Osteocyte (in vitro differentiated cells): Measurements from ENCODE around the gene CCDC150. TPM values are rescaled to one million over a fixed set of nuclear protein-coding genes. Genes with fewer than 3 reads are reported as not detected.

ENCODE experiments used
- DNase-seq: peaks from one replicate; pipeline ENCODE4 v3.0.0; 2021; ENCODE audit warnings: mixed read lengths; ENCODE audit not compliant: unreplicated experiment; ENCODE audit errors: extremely low spot score
- H3K27ac Mint-ChIP-seq: one replicate; pipeline ENCODE4 v1.8.0; 2021; ENCODE audit warnings: mild to moderate bottlenecking, mixed read lengths; ENCODE audit not compliant: unreplicated experiment
- H3K27me3 Mint-ChIP-seq: one replicate; pipeline ENCODE4 v1.8.0; 2021; ENCODE audit warnings: mixed read lengths; ENCODE audit not compliant: unreplicated experiment
- H3K36me3 Mint-ChIP-seq: one replicate; pipeline ENCODE4 v1.8.0; 2021; ENCODE audit warnings: mixed read lengths; ENCODE audit not compliant: unreplicated experiment
- H3K4me1 Mint-ChIP-seq: one replicate; pipeline ENCODE4 v1.8.0; 2021; ENCODE audit warnings: mixed read lengths; ENCODE audit not compliant: unreplicated experiment
- H3K4me3 Mint-ChIP-seq: one replicate; pipeline ENCODE4 v1.8.0; 2021; ENCODE audit warnings: mild to moderate bottlenecking, moderate library complexity, mixed read lengths; ENCODE audit not compliant: unreplicated experiment
- H3K9me3 Mint-ChIP-seq: one replicate; pipeline ENCODE4 v1.8.0; 2021; ENCODE audit warnings: mixed read lengths; ENCODE audit not compliant: unreplicated experiment
- long read RNA-seq: library from polyadenylated mRNA; unstranded; transcript quantifications from one replicate; pipeline ENCODE4 v2.0.0, GENCODE V29; 2021
- total RNA-seq: library from RNA; stranded (reverse); gene quantifications from 2 replicates; pipeline ENCODE4 v1.2.1, GENCODE V29; 2021
- TF ChIP-seq, protein P1 (sequence below): fragments of 200-600 bp; sonication (generic); IDR thresholded peaks from 2 replicates; pipeline ENCODE4 v1.5.0; 2021; ENCODE audit warnings: antibody characterized with exemption, mild to moderate bottlenecking, moderate library complexity

CCDC150 gene
- 6.1 and 7.1 TPM in 2 replicates for total RNA-seq
- long read RNA-seq, partial matches to known transcripts = 4 of 15 reads
- long read RNA-seq, other reads (novel, unspliced or antisense) = 11 of 15 reads

DNA sequence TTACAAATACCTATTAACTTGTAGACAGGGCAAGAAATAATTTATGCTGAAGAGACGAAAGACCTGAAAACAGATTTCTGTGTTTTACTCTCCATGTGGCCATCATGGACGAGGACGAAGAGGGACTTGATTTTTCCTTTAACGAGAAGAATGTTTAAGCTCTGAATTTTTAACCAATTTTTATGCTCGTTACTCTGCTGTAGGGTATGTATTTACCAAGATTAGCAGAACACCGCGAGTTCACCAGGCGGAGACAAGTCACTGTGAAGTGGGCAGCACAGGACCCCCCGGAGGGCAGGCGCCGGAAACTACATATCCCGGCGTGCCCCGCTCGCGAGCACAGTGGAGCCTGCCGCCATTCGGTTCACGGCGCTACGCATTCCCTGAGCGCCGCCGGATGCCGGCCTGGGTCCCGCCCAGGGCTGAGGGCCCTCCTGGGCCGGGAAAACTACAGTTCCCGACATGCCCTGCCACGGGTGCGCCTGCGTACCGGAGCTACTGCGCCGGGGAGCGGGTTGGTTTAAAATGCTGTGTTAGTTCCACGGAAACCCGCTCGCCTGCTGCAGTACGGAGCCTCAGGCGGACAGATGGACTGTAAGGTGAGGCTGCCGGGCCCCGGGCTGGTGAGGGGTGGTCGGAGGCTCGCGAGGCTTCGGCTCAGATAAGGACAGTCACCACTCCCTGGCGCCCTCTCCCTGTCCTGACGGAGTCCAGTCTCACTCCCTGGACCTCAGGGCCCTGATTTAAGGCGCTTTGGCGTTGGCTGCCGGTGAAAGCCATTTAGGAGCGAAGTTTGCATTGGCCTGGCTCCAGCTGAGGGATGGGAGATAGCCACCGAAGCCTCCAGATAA is at the start of gene CCDC150:
Gene CCDC150, plus strand, starts transcription at position 536 of the 851 bp plus-strand sequence. Its CDS starts 52 bp downstream, at position 588.
- TF ChIP-seq, protein P1, sequence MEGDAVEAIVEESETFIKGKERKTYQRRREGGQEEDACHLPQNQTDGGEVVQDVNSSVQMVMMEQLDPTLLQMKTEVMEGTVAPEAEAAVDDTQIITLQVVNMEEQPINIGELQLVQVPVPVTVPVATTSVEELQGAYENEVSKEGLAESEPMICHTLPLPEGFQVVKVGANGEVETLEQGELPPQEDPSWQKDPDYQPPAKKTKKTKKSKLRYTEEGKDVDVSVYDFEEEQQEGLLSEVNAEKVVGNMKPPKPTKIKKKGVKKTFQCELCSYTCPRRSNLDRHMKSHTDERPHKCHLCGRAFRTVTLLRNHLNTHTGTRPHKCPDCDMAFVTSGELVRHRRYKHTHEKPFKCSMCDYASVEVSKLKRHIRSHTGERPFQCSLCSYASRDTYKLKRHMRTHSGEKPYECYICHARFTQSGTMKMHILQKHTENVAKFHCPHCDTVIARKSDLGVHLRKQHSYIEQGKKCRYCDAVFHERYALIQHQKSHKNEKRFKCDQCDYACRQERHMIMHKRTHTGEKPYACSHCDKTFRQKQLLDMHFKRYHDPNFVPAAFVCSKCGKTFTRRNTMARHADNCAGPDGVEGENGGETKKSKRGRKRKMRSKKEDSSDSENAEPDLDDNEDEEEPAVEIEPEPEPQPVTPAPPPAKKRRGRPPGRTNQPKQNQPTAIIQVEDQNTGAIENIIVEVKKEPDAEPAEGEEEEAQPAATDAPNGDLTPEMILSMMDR = peak; percentile 51
- Mint-ChIP-seq H3K27ac (peak within 1 kb of the TSS; percentile 82), H3K4me3 (peak within 1 kb of the TSS; percentile 91), H3K4me1 (peaks cover 15% of the 10 kb centered on the region), H3K36me3 (no peaks in the 10 kb centered on the region), H3K9me3 (no peaks in the 10 kb centered on the region), H3K27me3 (no peaks in the 10 kb centered on the region)
- peak; percentile 98 for DNase-seq

DNA sequence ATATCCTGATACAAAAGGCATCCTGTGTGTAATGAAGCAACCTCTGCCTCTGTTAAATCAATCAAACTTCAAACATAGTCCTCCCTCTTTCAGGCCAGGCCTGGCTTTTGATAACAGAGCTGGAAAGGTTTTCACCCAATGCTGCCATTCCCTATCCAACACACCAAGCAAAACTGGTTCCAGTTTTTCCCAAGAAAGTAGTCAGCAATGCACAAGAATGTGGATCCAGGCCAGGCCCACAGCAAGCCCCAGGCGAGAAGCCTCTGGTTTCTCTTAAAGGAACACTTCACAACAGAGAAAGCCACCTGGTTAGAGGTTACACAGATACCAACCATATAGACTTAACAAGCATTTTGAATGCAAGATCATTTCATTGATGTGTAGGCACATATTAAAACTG is 49.2 kb upstream of the CCDC150 start:
- Mint-ChIP-seq H3K4me1 (peaks cover 55% of the 10 kb centered on the region), H3K36me3 (no peaks in the 10 kb centered on the region), H3K27ac (peak overlapping the region; percentile 20), H3K4me3 (peak overlapping the region; percentile 42), H3K9me3 (no peaks in the 10 kb centered on the region), H3K27me3 (no peaks in the 10 kb centered on the region)
- no peak for DNase-seq
- TF ChIP-seq, protein P1 = no peak

DNA sequence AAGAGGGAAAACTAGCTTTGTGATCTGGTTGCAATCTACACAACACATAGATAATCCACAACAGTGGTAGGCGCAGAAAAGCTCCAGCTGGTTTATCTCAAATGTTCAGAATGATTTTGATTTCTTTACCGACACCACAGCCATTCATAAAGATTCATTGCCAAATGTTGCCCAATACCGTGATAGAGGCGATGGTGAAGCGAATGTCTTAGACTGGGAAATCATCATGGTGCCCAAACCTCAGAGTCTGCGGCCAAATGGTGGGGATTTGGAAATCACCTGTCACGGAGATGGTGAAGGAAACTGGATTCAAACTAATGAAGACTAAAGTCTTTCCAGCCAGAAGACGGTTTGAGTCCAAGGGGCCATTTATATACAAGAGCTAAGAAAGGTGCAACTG is 48.5 kb upstream of the CCDC150 start:
- Mint-ChIP-seq H3K27ac (peak overlapping the region; percentile 97), H3K4me3 (peak overlapping the region; percentile 89), H3K9me3 (no peaks in the 10 kb centered on the region), H3K4me1 (peaks cover 50% of the 10 kb centered on the region), H3K27me3 (no peaks in the 10 kb centered on the region), H3K36me3 (no peaks in the 10 kb centered on the region)
- no peak for DNase-seq
- TF ChIP-seq, protein P1 = no peak

DNA sequence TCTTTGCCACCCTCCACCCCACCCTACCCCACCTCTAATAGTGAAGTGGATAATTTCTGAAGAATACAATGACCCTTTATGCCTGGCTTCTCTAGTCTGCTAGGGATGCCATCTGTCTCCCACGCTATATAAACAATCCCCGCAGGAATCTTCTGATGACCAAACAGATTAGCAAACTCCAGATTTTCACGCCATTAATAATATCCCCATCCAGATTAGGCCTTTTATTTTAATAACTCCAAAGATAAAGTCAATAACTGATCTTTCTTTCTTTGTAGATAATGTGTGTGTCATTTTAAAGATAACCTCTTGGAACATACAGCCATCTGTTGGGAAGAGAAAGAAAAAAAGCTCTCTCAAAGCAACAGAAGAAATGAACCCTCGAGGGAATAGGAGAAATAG is 47.9 kb upstream of the CCDC150 start:
- TF ChIP-seq, protein P1 = no peak
- H3K27me3 Mint-ChIP-seq = no peaks in the 10 kb centered on the region
- no peak for DNase-seq
- peak overlapping the region; percentile 97 for H3K27ac Mint-ChIP-seq
- H3K36me3 Mint-ChIP-seq = no peaks in the 10 kb centered on the region
- no peaks in the 10 kb centered on the region for H3K9me3 Mint-ChIP-seq
- peak overlapping the region; percentile 89 for H3K4me3 Mint-ChIP-seq
- peaks cover 44% of the 10 kb centered on the region for H3K4me1 Mint-ChIP-seq

DNA sequence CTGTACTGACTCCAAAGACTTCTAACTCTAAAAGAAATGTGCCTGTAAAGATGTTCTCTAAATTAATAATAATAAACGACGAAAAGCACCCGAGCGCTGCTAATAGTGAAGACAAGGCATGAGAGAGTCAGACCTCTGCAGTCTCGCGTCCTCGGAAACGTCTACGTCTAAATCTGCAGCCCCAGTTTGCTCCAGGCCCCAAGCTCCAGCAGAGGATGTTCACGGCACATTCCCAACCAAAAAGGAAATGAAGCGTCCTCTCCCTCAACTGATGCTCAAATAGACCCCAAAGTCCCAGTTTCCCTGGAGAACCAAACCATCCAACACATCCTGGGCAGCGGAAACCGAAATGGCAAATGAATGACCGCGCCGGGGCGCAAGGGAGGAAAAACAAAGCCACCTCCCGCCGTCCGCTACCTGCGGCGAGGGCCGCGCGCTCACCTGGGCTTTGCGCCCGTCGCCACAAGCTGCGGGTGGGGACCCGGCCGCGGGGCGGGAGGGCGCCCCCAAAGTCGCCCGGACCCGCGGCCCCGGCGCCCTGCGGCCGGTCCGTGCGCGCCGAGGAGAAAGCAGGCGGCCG is 47.1 kb upstream of the CCDC150 start:
- Mint-ChIP-seq H3K27ac (peak overlapping the region; percentile 97), H3K4me1 (peaks cover 39% of the 10 kb centered on the region), H3K36me3 (no peaks in the 10 kb centered on the region), H3K4me3 (peak overlapping the region; percentile 89), H3K9me3 (no peaks in the 10 kb centered on the region), H3K27me3 (no peaks in the 10 kb centered on the region)
- TF ChIP-seq, protein P1 = no peak
- DNase-seq = no peak
